DND-41 (cell line): Measurements from ENCODE around the gene C1orf105.

ENCODE experiments used
- ATAC-seq: fragments of 200-7000 bp; cut with Tn5 transposase; 3 replicates; pipeline ENCODE4 v1.9.1; 2021; ENCODE audit warnings: low read depth; ENCODE audit not compliant: insufficient read depth
- DNase-seq: peaks from one replicate; pipeline ENCODE4 v3.0.0-alpha.2; 2020
- H2AFZ ChIP-seq: 2 replicates; pipeline ENCODE4 v1.6.0; 2012; ENCODE audit warnings: low read depth, low read length
- H3K27ac ChIP-seq: 2 replicates; pipeline ENCODE4 v1.5.1; 2012; ENCODE audit warnings: low read length, inconsistent platforms
- H3K27me3 ChIP-seq: fragments of 200-600 bp; sonication (generic); 2 replicates; pipeline ENCODE4 v1.6.0; 2012; ENCODE audit warnings: low read length, mild to moderate bottlenecking, inconsistent platforms; ENCODE audit not compliant: insufficient read depth, poor library complexity
- H3K36me3 ChIP-seq: 2 replicates; pipeline ENCODE4 v1.5.1; 2012; ENCODE audit warnings: low read length, inconsistent platforms; ENCODE audit not compliant: insufficient read depth
- H3K4me1 ChIP-seq: 2 replicates; pipeline ENCODE4 v1.5.1; 2012; ENCODE audit warnings: mild to moderate bottlenecking, low read length; ENCODE audit not compliant: insufficient read depth
- H3K4me2 ChIP-seq: 2 replicates; pipeline ENCODE4 v1.6.0; 2012; ENCODE audit warnings: mild to moderate bottlenecking, moderate library complexity, low read length, inconsistent platforms; ENCODE audit not compliant: insufficient read depth
- H3K4me3 ChIP-seq, 2 experiments: fragments of 200-600 bp in 1 of 2; shearing (Covaris generic) in 1 of 2; 2 replicates each; pipeline ENCODE4 v1.5.1; 2012 to 2016; ENCODE audit warnings: inconsistent platforms in 2 of 2, low read length in 2 of 2, mild to moderate bottlenecking in 2 of 2, low read depth in 1 of 2, moderate library complexity in 1 of 2
- H3K79me2 ChIP-seq: 2 replicates; pipeline ENCODE4 v1.6.0; 2012; ENCODE audit warnings: low read length, inconsistent platforms; ENCODE audit not compliant: insufficient read depth
- H3K9ac ChIP-seq: 2 replicates; pipeline ENCODE4 v1.6.0; 2012; ENCODE audit warnings: low read depth, mild to moderate bottlenecking, inconsistent platforms, low read length, moderate library complexity
- H3K9me3 ChIP-seq: 2 replicates; pipeline ENCODE4 v1.5.1; 2012; ENCODE audit warnings: low read length, moderate library complexity, mild to moderate bottlenecking, inconsistent platforms; ENCODE audit not compliant: insufficient read depth, severe bottlenecking
- H4K20me1 ChIP-seq: 2 replicates; pipeline ENCODE4 v1.6.0; 2012; ENCODE audit warnings: low read length; ENCODE audit not compliant: insufficient read depth
- EZH2 ChIP-seq: IDR thresholded peaks from 3 replicates; pipeline ENCODE4 v1.6.1; 2012; ENCODE audit warnings: borderline replicate concordance, low read depth, mild to moderate bottlenecking, moderate library complexity, low read length, inconsistent platforms; ENCODE audit not compliant: severe bottlenecking
- TF ChIP-seq, protein P1 (sequence below): IDR thresholded peaks from 2 replicates; pipeline ENCODE4 v1.5.1; 2012; ENCODE audit warnings: borderline replicate concordance, low read length, moderate library complexity, mild to moderate bottlenecking; ENCODE audit not compliant: poor library complexity, severe bottlenecking; ENCODE audit errors: extremely low read depth

Gene C1orf105

DNA sequence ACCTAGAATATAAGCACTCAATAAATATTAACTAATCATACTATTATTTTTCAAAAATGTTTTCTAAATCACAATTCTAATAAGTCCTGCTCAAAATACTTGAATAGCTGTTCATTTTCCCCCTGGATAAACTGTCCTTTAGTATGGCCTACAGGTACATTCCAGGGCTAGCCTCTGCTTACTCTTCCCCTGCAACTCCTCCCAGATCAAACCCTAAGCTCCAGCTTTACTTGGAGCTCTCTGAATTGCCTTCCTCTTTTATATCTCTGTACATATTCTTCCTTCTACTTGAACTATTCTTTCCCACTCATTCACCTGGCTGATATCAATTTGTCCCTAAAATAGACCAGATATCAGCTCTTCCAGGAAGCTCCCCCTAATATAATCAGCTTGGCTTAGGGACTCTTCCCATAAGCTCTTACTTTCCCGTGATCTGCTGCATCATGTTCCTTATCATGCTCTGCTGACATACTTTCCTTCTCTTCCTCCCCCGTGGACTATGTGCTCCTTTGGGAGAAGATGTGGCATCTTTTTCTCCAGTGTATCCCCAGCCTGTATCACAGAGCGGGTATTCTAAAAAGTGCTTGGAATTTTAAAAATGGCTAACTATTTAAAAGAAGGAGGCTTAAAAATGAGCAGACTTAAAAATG is 66.4 kb downstream of the C1orf105 start:
- Histone ChIP-seq H3K9me3 (no peaks in the 10 kb centered on the region), H2AFZ (no peak overlapping the region), H3K79me2 (no peaks in the 10 kb centered on the region), H4K20me1 (no peaks in the 10 kb centered on the region), H3K4me1 (peaks cover 14% of the 10 kb centered on the region), H3K4me3 (no peak overlapping the region), H3K4me2 (0 out of 2 replicates have a peak overlapping the region, but pooled peaks have one; percentile 52), H3K36me3 (no peaks in the 10 kb centered on the region), H3K27ac (no peak overlapping the region), H3K27me3 (peaks cover 8% of the 10 kb centered on the region), H3K9ac (no peak overlapping the region)
- no peak for DNase-seq
- TF ChIP-seq, protein P1, sequence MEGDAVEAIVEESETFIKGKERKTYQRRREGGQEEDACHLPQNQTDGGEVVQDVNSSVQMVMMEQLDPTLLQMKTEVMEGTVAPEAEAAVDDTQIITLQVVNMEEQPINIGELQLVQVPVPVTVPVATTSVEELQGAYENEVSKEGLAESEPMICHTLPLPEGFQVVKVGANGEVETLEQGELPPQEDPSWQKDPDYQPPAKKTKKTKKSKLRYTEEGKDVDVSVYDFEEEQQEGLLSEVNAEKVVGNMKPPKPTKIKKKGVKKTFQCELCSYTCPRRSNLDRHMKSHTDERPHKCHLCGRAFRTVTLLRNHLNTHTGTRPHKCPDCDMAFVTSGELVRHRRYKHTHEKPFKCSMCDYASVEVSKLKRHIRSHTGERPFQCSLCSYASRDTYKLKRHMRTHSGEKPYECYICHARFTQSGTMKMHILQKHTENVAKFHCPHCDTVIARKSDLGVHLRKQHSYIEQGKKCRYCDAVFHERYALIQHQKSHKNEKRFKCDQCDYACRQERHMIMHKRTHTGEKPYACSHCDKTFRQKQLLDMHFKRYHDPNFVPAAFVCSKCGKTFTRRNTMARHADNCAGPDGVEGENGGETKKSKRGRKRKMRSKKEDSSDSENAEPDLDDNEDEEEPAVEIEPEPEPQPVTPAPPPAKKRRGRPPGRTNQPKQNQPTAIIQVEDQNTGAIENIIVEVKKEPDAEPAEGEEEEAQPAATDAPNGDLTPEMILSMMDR: no peak
- TF ChIP-seq EZH2: no peak
- no peak for ATAC-seq

DNA sequence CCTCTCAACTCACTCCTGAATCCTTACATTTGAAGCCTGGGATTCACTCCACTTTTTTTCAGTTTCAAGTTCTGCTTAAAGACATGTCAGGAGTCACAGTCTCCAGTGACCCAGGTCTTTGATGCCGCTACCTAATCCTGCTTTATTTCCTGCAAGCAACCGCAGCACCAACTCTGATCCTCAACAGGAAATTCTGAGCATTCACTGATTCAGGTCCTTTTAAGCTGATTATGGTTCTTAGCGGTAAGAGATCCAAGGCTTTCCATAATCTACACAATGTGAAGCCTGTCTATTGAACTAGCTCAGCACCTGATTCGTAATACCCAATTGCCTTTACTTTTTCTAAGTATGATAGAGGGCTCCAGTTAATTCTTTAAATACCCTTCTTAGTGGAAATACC is 67.1 kb downstream of the C1orf105 start:
- Histone ChIP-seq H3K79me2 (no peaks in the 10 kb centered on the region), H3K27ac (no peak overlapping the region), H4K20me1 (no peaks in the 10 kb centered on the region), H3K27me3 (peaks cover 8% of the 10 kb centered on the region), H3K9me3 (no peaks in the 10 kb centered on the region), H3K9ac (no peak overlapping the region), H3K4me3 (peak overlapping the region in 1 of 2 experiments; percentile 15; a peak in 1 of 4 replicates), H3K36me3 (no peaks in the 10 kb centered on the region), H2AFZ (no peak overlapping the region), H3K4me1 (peaks cover 14% of the 10 kb centered on the region), H3K4me2 (peak overlapping the region; percentile 52; the same call in 1 of the 2 replicates)
- TF ChIP-seq, protein P1: no peak
- TF ChIP-seq EZH2: no peak
- peak; percentile 48 for DNase-seq
- peak; percentile 95 for ATAC-seq

DNA sequence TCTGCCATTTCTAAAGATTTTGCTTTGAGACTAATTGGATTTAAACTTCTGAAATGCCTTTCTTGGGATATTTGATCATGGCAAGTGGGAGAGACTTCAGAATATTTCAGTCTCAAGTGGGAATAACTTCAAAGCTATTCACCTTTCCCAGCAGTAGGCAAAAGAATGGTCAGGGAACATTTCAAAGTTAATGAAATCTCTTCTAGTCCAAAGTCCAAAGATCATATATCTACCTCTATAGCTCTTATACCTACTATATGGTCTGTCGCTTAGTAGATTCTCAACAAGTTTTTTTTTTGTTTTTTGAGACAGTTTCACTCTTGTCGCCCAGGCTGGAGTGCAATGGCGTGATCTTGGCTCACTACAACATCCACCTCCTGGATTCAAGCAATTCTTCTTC is 67.9 kb downstream of the C1orf105 start:
- H3K4me2 ChIP-seq: no peak overlapping the region
- H3K27ac ChIP-seq: no peak overlapping the region
- H3K4me1 ChIP-seq: peaks cover 14% of the 10 kb centered on the region
- H4K20me1 ChIP-seq: no peaks in the 10 kb centered on the region
- H3K36me3 ChIP-seq: no peaks in the 10 kb centered on the region
- peaks cover 8% of the 10 kb centered on the region for H3K27me3 ChIP-seq
- ATAC-seq: no peak
- H3K9me3 ChIP-seq: no peaks in the 10 kb centered on the region
- no peak overlapping the region for H3K4me3 ChIP-seq
- H3K9ac ChIP-seq: no peak overlapping the region
- no peak overlapping the region for H2AFZ ChIP-seq
- TF ChIP-seq, protein P1: no peak
- TF ChIP-seq EZH2: no peak
- H3K79me2 ChIP-seq: no peaks in the 10 kb centered on the region
- no peak for DNase-seq
